ENCODE results near the gene SERPINB6.
"Not testable (repeated sequence)": the region's sequence is repeated elsewhere in the genome, so short reads cannot be mapped to it uniquely, and the experiment has no call there.

Gene SERPINB6

GRCh38 chr6:2911171-2911570, 60.2 kb downstream of the SERPINB6 start:
- DNase-seq (ENCODE audit: low spot score): no peak

- no peak for DNase-seq (ENCODE audit: low spot score)
Measured at GRCh38 chr6:2909718-2910117, 61.6 kb downstream of the SERPINB6 start.

GRCh38 chr6:2909051-2909606, 62.2 kb downstream of the SERPINB6 start:
- DNase-seq (ENCODE audit: low spot score): not testable (repeated sequence)

GRCh38 chr6:2908516-2908915, 62.9 kb downstream of the SERPINB6 start:
- not testable (repeated sequence) for DNase-seq (ENCODE audit: low spot score)

- not testable (repeated sequence) for DNase-seq (ENCODE audit: low spot score)
Measured at GRCh38 chr6:2903411-2904185, 67.8 kb downstream of the SERPINB6 start.

GRCh38 chr6:2901645-2902502, 69.5 kb downstream of the SERPINB6 start:
- not testable (repeated sequence) for DNase-seq (ENCODE audit: low spot score)

GRCh38 chr6:2900821-2901644, 70.3 kb downstream of the SERPINB6 start:
- peak; percentile 39 for DNase-seq (ENCODE audit: low spot score)

GRCh38 chr6:2900221-2900807, 71.1 kb downstream of the SERPINB6 start:
- no peak for DNase-seq (ENCODE audit: low spot score)

- no peak for DNase-seq (ENCODE audit: low spot score)
Measured at GRCh38 chr6:2899596-2899995, 71.8 kb downstream of the SERPINB6 start.
